ENCODE data around the gene HBB. TPM values are rescaled to one million over a fixed set of nuclear protein-coding genes. Genes with fewer than 3 reads are reported as not detected.

The HBB gene
- polyA plus RNA-seq, 1 donor = 122 TPM

GRCh38 chr11:5247472-5248192 lies 20.8 kb upstream of the HBB start:
- no peak for DNase-seq

- no peak for DNase-seq
These were observed 20.1 kb upstream of the HBB start for GRCh38 chr11:5246772-5247471.

- DNase-seq = no peak
These were observed 18.3 kb upstream of the HBB start for GRCh38 chr11:5245155-5245554.

- no peak for DNase-seq
These were observed 16.9 kb upstream of the HBB start for GRCh38 chr11:5243816-5244180.

- DNase-seq = no peak
These were observed 16.3 kb upstream of the HBB start for GRCh38 chr11:5242933-5243815.

GRCh38 chr11:5242208-5242607 lies 15.3 kb upstream of the HBB start:
- no peak for DNase-seq

- no peak for DNase-seq
These were observed 14.6 kb upstream of the HBB start for GRCh38 chr11:5241458-5241857.

- DNase-seq = no peak
These were observed 13.6 kb upstream of the HBB start for GRCh38 chr11:5240458-5240857.

- DNase-seq = no peak
These were observed 13.2 kb upstream of the HBB start for GRCh38 chr11:5240056-5240455.

GRCh38 chr11:5239046-5239445 lies 12.2 kb upstream of the HBB start:
- DNase-seq = no peak

GRCh38 chr11:5238486-5238885 lies 11.6 kb upstream of the HBB start:
- DNase-seq = no peak

GRCh38 chr11:5237420-5237819 lies 10.5 kb upstream of the HBB start:
- DNase-seq = no peak

GRCh38 chr11:5235364-5236095 lies 8.7 kb upstream of the HBB start:
- no peak for DNase-seq

- DNase-seq = no peak
These were observed 7.5 kb upstream of the HBB start, which contains the start of gene HBD for GRCh38 chr11:5234381-5234834. HBD (minus strand) TSS chr11:5234483; CDS start chr11:5234433, 50 bp downstream.

GRCh38 chr11:5233307-5233706 lies 6.4 kb upstream of the HBB start:
- DNase-seq = no peak

- no peak for DNase-seq
These were observed 6.0 kb upstream of the HBB start for GRCh38 chr11:5232821-5233220.

- no peak for DNase-seq
These were observed 5.3 kb upstream of the HBB start for GRCh38 chr11:5232176-5232575.

- DNase-seq = no peak
These were observed 4.2 kb upstream of the HBB start for GRCh38 chr11:5231111-5231510.

- no peak for DNase-seq
These were observed 3.4 kb upstream of the HBB start for GRCh38 chr11:5230266-5230665.

- DNase-seq = no peak
These were observed 2.9 kb upstream of the HBB start for GRCh38 chr11:5229796-5230195.

- no peak for DNase-seq
These were observed 2.5 kb upstream of the HBB start for GRCh38 chr11:5229356-5229755.

- DNase-seq = no peak
These were observed 1.3 kb upstream of the HBB start for GRCh38 chr11:5228124-5228523.

- DNase-seq = no peak
These were observed 810 bp upstream of the HBB start for GRCh38 chr11:5227681-5228080.

Measured in hindlimb muscle (tissue), 1 donor.